Stimulated activated CD4-positive, alpha-beta T cell treated with anti-CD3 and anti-CD28 coated beads, Interleukin-4, amount 100 ng/mL, for 1 hour (primary cell): ENCODE data around the gene VMAC.
"Not testable (repeated sequence)": the region's sequence is repeated elsewhere in the genome, so short reads cannot be mapped to it uniquely, and the experiment has no call there.

ENCODE experiments used
- DNase-seq: peaks from one replicate; pipeline ENCODE4 v3.0.0-alpha.2; 2020

The VMAC gene

GRCh38 chr19:5904352-5905113 is at the start of gene VMAC:
Gene VMAC (plus strand): TSS chr19:5904872. CDS start chr19:5904891, 19 bp downstream.
- DNase-seq: peak; percentile 100

GRCh38 chr19:5855151-5855550 is 49.5 kb upstream of the VMAC start:
- not testable (repeated sequence) for DNase-seq

- DNase-seq: no peak
Observed at GRCh38 chr19:5857203-5858081, 47.2 kb upstream of the VMAC start.

DNA sequence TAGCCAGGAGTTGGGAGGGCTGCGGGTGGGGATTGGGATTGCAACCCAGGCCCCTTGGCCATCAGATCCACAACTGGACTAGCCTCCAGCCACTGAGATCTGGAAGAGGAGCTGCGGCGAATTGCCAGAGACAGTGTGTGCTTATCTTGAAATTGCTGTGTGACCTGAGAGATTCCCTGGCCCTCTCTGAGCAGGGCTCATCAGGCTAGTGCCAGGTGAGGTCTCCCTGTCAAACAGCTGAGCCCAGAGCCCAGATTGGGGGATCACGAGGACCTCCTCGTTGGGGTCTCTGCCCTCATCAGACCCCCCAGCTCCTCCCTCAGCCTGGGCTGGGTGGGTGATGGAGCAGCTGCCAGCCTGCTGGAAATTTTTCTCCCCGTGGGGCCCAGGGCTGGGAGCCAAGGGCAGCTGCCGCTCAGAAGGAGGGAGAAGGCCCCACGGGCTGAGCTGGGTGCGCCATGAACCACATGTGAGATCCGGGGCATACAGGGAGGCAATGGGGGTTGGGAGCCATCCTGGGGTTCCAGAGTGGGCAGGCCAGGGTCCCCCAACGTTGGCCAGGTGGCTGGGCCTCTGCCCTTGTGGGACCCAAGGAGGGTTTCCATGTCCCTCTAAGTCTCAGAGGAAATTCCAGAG is 41.5 kb upstream of the VMAC start:
- no peak for DNase-seq

- no peak for DNase-seq
Observed at GRCh38 chr19:5864013-5864720, 40.5 kb upstream of the VMAC start.

DNA sequence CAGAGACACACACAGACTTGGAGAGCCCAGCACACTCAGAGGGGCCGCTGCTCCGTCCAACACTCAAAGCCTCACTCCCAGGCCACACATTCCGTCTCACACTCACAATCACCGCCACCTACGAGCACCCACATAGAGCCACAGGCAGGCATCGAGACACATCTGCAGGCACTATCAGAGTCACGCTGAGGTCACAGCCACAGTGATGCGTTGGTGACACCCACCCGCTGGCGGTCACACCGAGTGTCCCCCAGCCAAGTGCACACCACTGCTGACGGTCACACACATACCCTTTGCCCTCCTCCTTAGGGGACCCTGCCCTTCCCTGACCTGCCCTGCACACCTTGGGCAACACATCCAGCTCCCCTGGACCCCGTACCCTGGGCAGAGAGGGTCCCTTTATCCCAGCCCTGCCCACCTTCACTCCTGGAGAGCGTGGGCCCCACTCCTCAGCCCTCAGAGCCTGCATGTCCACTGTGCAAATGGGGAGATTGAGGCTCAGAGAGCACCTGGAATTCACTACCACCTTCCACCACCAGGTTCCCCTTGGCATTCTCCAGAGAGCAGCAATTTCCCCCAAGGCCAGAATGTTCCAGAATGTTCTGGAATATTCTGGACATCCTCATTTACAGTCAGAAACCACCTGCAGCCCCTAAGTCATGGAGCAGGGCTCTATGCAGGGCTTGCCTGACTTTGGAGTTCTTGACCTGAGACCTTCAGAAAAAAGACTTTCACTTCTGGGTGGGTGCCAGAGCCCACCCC is 39.8 kb upstream of the VMAC start:
- no peak for DNase-seq

DNA sequence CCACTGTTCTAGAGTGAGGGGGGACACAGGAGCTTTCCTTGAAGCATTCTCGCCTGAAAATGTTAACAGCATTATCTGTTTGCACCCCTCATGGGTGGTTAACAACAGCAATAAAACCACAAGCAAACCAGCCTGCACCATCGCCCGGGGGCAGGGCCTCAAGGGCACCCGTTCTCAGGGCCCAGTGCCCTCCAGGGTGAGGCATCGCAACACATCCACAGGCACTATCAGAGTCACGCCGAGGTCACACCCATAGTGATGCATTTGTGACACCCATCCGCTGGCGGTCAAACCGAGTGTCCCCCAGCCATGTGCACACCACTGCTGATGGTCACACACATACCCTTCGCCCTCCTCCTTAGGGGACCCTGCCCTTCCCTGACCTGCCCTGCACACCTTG is 38.9 kb upstream of the VMAC start:
- DNase-seq: no peak

GRCh38 chr19:5867201-5868136 is 37.2 kb upstream of the VMAC start:
- DNase-seq: no peak

GRCh38 chr19:5870986-5871394 is 33.7 kb upstream of the VMAC start:
- no peak for DNase-seq

DNA sequence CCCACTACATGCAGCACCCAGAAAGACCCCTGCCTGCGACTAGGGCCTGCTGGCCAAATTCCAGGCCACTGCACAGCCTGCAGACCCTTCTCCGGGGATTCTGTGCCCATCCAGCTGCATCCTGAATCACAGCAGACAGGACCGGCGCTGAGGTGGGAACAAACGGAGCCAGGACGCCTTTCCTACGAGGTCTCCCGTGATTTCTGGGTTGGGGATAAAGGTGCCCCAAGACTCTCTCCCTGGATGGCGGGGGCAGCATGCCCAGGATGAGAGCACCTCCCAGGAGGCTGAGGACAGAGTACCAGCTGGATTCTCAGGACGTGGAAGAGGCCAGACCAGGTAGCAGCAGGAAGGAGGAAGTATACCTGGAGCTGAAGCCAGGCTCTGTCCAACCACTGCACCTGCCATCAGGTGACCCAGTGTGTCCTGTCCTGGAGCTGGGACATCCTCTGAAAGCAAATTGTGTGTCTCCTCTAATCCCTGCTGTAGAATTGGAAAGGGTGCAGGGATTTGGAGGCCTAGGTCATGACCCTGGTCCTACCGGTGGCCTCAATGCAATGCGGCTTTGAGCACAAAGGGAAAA is 31.0 kb upstream of the VMAC start:
- no peak for DNase-seq

- DNase-seq: not testable (repeated sequence)
Observed at GRCh38 chr19:5874496-5874895, 30.2 kb upstream of the VMAC start.

DNA sequence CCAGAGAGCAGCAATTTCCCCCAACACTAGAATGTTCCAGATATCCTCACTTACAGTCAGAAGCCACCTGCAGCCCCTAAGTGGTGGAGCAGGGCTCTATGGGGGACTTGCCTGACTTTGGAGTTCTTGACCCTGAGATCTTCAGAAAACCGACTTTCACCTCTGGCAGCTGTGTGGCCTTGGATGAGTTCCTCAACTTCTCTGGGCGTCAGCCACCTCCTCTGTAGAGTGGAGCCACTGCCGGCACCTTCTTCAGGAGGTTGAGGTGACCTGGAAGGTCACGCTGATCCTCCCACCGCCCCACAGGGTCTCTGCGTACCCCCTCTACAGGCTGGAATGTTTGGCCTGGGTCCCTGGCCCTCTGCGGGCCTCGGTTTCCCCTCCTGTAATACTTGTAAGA is 27.2 kb upstream of the VMAC start:
- no peak for DNase-seq

- no peak for DNase-seq
Observed at GRCh38 chr19:5877882-5878281, 26.8 kb upstream of the VMAC start.

GRCh38 chr19:5880196-5880595 is 24.5 kb upstream of the VMAC start:
- DNase-seq: no peak

GRCh38 chr19:5880604-5881078 is 24.0 kb upstream of the VMAC start:
- no peak for DNase-seq

- DNase-seq: no peak
Observed at GRCh38 chr19:5881543-5882299, 23.0 kb upstream of the VMAC start.

GRCh38 chr19:5882421-5882968 is 22.2 kb upstream of the VMAC start:
- no peak for DNase-seq

GRCh38 chr19:5883157-5883873 is 21.4 kb upstream of the VMAC start:
- not testable (repeated sequence) for DNase-seq
